Measurements from ENCODE around the gene CHMP6.

- no peak for TF ChIP-seq CTCF (IDR thresholded peaks at IDR 0.05; ENCODE audit: low read depth, low read length)
- TF ChIP-seq POLR2A (IDR thresholded peaks at IDR 0.05; ENCODE audit: extremely low read depth, insufficient read length) = no peak
Measured at GRCh38 chr17:81025065-81025740, 33.6 kb downstream of the CHMP6 start.

All from NB4 (cell line).